Mammary epithelial cell (primary cell): ENCODE measurements around the gene TRIM63.

Source experiments
- CTCF ChIP-seq, 2 donors: IDR thresholded peaks in 1 of 2; conservative IDR thresholded peaks in 1 of 2; 2 replicates each; pipeline ENCODE4 v1.5.1; 2011 to 2012; ENCODE audit warnings: inconsistent platforms in 2 of 2, low read length in 2 of 2, mild to moderate bottlenecking in 2 of 2, control low read depth in 1 of 2, low read depth in 1 of 2; ENCODE audit not compliant: insufficient read depth in 1 of 2; ENCODE audit errors: extremely low read depth in 1 of 2
- EZH2 ChIP-seq: IDR thresholded peaks from 2 replicates; pipeline ENCODE4 v1.6.1; 2012; ENCODE audit warnings: low read length, inconsistent platforms, borderline replicate concordance

GRCh38 chr1:26006710-26007109, 60.7 kb downstream of the TRIM63 start:
- no peak for TF ChIP-seq EZH2
- TF ChIP-seq CTCF (conservative IDR thresholded peaks at IDR 0.05 in 1 of 2, IDR thresholded peaks at IDR 0.05 in 1 of 2; ENCODE audit: extremely low read depth in 1 of 2, insufficient read depth in 1 of 2, low read depth in 1 of 2, low read length in 2 of 2), result no peak
